HUES48 (cell line): ENCODE measurements around the gene PCDHB5.
"Not testable (repeated sequence)": the region's sequence is repeated elsewhere in the genome, so short reads cannot be mapped to it uniquely, and the experiment has no call there.

Experiments
- H3K27ac ChIP-seq: one replicate; pipeline ENCODE4 v1.7.0; 2013; ENCODE audit warnings: low read depth, low read length, inconsistent platforms
- H3K27me3 ChIP-seq: 2 replicates; pipeline ENCODE4 v1.6.1; 2013; ENCODE audit warnings: mild to moderate bottlenecking, low read length; ENCODE audit not compliant: control insufficient read depth, insufficient read depth
- H3K36me3 ChIP-seq: 2 replicates; pipeline ENCODE4 v1.6.1; 2013; ENCODE audit warnings: low read length; ENCODE audit not compliant: control insufficient read depth, insufficient read depth
- H3K4me1 ChIP-seq: 2 replicates; pipeline ENCODE4 v1.6.1; 2013; ENCODE audit warnings: mild to moderate bottlenecking, low read length; ENCODE audit not compliant: control insufficient read depth, insufficient read depth
- H3K4me3 ChIP-seq: 2 replicates; pipeline ENCODE4 v1.5.1; 2013; ENCODE audit warnings: mild to moderate bottlenecking, low read depth, low read length
- H3K9ac ChIP-seq: 2 replicates; pipeline ENCODE4 v1.6.1; 2013; ENCODE audit warnings: mild to moderate bottlenecking, low read depth, low read length, moderate library complexity
- H3K9me3 ChIP-seq: 2 replicates; pipeline ENCODE4 v1.6.1; 2013; ENCODE audit warnings: low read length; ENCODE audit not compliant: control insufficient read depth, insufficient read depth

The PCDHB5 gene

DNA sequence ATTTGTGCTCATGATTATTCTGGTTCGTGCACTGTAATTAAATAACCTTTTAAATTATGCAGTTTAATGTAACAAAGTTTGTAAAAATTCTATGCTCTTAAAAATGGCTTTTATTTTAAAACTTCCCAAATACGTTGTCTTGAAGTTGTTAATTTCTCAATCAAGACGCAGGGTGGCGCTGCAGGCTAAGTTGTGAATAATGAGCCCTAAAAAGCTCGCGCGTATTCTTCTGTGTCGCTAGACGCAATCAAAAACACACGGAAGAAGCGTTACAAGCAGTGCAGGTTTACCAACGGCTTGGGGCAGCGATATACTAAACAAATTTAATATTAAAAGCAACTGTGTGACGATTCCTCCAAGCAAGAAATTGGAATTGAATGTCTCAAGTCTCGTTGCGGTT, 13.4 kb upstream of the PCDHB5 start, which contains the start of gene PCDHB4:
Gene PCDHB4, plus strand, starts transcription at position 256 of the 400 bp plus-strand sequence. CDS start 181 bp downstream, outside the sequence.
- no peaks in the 10 kb centered on the region for H3K27me3 ChIP-seq
- H3K4me3 ChIP-seq, result 0 out of 2 replicates have a peak within 1 kb of the TSS, but pooled peaks have one; percentile 30
- peaks cover 4% of the 10 kb centered on the region for H3K9me3 ChIP-seq
- H3K4me1 ChIP-seq, result no peaks in the 10 kb centered on the region
- H3K27ac ChIP-seq, result no peak within 1 kb of the TSS
- H3K9ac ChIP-seq, result no peak within 1 kb of the TSS
- H3K36me3 ChIP-seq, result no peaks in the 10 kb centered on the region

DNA sequence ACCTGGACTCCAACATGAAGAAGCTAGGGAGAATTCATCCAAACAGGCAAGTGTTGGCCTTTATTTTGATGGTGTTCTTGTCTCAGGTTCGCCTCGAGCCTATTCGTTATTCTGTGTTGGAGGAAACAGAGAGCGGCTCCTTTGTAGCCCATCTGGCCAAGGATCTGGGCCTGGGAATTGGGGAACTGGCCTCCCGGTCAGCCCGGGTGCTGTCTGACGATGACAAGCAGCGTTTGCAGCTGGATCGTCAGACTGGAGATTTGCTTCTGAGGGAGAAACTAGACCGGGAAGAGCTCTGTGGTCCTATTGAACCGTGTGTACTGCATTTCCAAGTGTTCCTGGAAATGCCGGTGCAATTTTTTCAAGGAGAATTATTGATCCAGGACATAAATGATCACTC, 13.0 kb upstream of the PCDHB5 start:
- H3K9me3 ChIP-seq, result no peaks in the 10 kb centered on the region
- no peak overlapping the region for H3K27ac ChIP-seq
- no peaks in the 10 kb centered on the region for H3K36me3 ChIP-seq
- H3K4me3 ChIP-seq, result 0 out of 2 replicates have a peak overlapping the region, but pooled peaks have one; percentile 30
- H3K27me3 ChIP-seq, result no peaks in the 10 kb centered on the region
- no peaks in the 10 kb centered on the region for H3K4me1 ChIP-seq
- H3K9ac ChIP-seq, result no peak overlapping the region

GRCh38 chr5:141123396-141124135, 11.4 kb upstream of the PCDHB5 start:
- not testable (repeated sequence) for H3K27ac ChIP-seq, H3K36me3 ChIP-seq, H3K9me3 ChIP-seq, H3K4me1 ChIP-seq, H3K27me3 ChIP-seq, H3K4me3 ChIP-seq, H3K9ac ChIP-seq

DNA sequence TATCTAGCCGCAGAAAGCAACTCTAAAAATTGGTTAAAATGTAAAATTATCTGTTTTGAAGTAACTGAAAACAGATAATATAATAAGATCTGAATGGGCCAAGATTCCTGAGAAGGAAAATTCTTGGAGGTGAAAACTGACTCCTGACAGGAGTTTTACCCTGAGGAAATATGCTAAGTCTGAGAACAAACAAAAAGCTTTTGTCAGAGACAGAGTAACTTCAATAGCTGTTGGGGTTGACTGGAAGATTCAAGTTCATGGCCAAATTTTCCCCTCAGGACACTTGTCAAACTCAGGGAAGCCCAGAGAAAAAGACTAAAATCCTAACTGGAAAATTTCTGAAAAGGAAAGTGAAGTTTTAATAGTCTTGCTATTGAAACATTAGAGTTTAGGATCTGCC, 7.7 kb upstream of the PCDHB5 start:
- Histone ChIP-seq H3K9ac (no peak overlapping the region), H3K27ac (no peak overlapping the region), H3K4me1 (peaks cover 7% of the 10 kb centered on the region; the same call in 1 of the 2 replicates), H3K27me3 (no peaks in the 10 kb centered on the region), H3K36me3 (no peaks in the 10 kb centered on the region), H3K4me3 (no peak overlapping the region), H3K9me3 (no peaks in the 10 kb centered on the region; the same call in 1 of the 2 replicates)

GRCh38 chr5:141135718-141136266, 786 bp downstream of the PCDHB5 start:
- Histone ChIP-seq H3K27me3 (no peaks in the 10 kb centered on the region), H3K4me1 (no peaks in the 10 kb centered on the region), H3K9me3 (peaks cover 20% of the 10 kb centered on the region), H3K27ac (no peak overlapping the region), H3K36me3 (no peaks in the 10 kb centered on the region), H3K4me3 (peak overlapping the region; percentile 65), H3K9ac (peak overlapping the region; percentile 80; the same call in 1 of the 2 replicates)

DNA sequence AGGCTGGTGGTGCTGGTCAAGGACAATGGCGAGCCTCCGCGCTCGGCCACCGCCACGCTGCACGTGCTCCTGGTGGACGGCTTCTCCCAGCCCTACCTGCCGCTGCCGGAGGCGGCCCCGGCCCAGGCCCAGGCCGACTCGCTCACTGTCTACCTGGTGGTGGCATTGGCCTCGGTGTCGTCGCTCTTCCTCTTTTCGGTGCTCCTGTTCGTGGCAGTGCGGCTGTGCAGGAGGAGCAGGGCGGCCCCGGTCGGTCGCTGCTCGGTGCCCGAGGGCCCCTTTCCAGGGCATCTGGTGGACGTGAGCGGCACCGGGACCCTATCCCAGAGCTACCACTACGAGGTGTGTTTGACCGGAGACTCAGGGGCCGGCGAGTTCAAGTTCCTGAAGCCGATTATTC, 2.3 kb downstream of the PCDHB5 start:
- not testable (repeated sequence) for H3K27ac ChIP-seq, H3K4me1 ChIP-seq, H3K36me3 ChIP-seq, H3K9ac ChIP-seq, H3K4me3 ChIP-seq, H3K27me3 ChIP-seq
- peaks cover 20% of the 10 kb centered on the region for H3K9me3 ChIP-seq

DNA sequence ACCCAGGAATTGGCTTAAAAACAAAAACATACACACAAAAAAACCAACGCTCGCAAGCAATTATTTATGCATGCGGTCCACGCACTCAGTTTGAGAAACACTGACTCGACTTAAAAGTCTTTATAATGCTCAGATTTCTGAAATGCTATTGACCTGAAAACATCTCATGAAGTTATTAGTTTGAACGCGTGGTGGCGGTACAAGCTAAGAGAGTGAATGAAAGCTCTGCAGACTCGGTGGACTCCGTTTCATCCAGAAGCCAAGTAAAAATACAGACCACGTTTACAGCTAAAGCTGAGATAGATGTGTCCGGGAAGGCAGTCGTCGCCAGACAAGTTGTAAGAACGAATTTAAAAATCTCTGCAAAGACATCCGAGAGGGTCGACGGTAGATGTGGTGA, 14.8 kb downstream of the PCDHB5 start, which contains the start of gene PCDHB6:
Gene PCDHB6, plus strand, starts transcription at position 246 of the 400 bp plus-strand sequence. CDS start 201 bp downstream, outside the sequence.
- Histone ChIP-seq H3K27ac (no peak within 1 kb of the TSS), H3K9me3 (peaks cover 9% of the 10 kb centered on the region; the same call in 1 of the 2 replicates), H3K4me3 (no peak within 1 kb of the TSS), H3K36me3 (no peaks in the 10 kb centered on the region), H3K4me1 (no peaks in the 10 kb centered on the region), H3K9ac (no peak within 1 kb of the TSS), H3K27me3 (no peaks in the 10 kb centered on the region)

DNA sequence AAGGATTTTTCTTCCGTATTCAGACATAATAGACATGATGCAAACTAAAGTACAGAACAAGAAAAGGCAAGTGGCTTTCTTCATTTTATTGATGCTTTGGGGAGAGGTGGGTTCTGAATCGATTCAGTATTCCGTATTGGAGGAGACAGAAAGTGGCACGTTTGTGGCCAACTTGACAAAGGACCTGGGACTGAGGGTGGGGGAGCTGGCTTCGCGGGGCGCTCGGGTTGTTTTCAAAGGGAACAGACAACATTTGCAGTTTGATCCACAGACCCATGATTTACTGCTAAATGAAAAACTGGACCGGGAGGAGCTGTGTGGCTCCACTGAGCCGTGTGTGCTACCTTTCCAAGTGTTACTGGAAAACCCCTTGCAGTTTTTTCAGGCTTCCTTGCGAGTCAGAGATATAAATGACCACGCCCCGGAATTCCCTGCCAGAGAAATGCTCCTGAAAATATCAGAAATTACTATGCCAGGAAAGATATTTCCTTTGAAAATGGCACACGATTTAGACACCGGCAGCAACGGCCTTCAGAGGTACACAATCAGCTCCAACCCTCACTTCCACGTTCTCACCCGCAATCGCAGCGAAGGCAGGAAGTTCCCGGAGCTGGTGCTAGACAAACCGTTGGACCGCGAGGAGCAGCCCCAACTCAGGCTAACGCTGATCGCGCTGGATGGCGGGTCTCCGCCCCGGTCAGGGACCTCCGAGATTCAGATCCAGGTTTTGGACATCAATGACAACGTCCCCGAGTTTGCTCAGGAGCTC, 15.4 kb downstream of the PCDHB5 start:
- Histone ChIP-seq H3K27me3 (no peaks in the 10 kb centered on the region), H3K4me1 (no peaks in the 10 kb centered on the region), H3K9me3 (peaks cover 9% of the 10 kb centered on the region; the same call in 1 of the 2 replicates), H3K9ac (no peak overlapping the region), H3K4me3 (no peak overlapping the region), H3K36me3 (no peaks in the 10 kb centered on the region), H3K27ac (no peak overlapping the region)

DNA sequence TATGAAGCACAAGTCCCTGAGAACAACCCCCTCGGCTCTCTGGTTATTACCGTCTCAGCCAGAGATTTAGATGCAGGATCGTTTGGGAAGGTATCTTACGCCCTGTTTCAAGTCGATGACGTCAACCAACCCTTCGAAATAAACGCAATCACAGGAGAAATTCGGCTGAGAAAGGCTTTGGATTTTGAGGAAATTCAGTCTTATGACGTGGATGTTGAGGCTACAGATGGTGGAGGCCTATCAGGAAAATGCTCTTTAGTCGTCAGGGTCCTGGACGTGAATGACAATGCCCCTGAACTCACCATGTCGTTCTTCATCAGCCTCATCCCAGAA, 16.0 kb downstream of the PCDHB5 start:
- no peaks in the 10 kb centered on the region for H3K36me3 ChIP-seq
- no peaks in the 10 kb centered on the region for H3K4me1 ChIP-seq
- H3K9ac ChIP-seq, result no peak overlapping the region
- no peaks in the 10 kb centered on the region for H3K27me3 ChIP-seq
- H3K9me3 ChIP-seq, result peaks cover 9% of the 10 kb centered on the region; the same call in 1 of the 2 replicates
- H3K4me3 ChIP-seq, result no peak overlapping the region
- H3K27ac ChIP-seq, result no peak overlapping the region

DNA sequence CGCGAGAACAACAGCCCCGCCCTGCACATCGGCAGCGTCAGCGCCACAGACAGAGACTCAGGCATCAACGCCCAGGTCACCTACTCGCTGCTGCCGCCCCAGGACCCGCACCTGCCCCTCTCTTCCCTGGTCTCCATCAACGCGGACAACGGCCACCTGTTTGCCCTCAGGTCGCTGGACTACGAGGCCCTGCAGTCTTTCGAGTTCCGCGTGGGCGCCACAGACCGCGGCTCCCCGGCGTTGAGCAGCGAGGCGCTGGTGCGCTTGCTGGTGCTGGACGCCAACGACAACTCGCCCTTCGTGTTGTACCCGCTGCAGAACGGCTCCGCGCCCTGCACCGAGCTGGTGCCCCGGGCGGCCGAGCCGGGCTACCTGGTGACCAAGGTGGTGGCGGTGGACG, 16.6 kb downstream of the PCDHB5 start:
- not testable (repeated sequence) for H3K9me3 ChIP-seq, H3K4me3 ChIP-seq, H3K27ac ChIP-seq, H3K27me3 ChIP-seq, H3K4me1 ChIP-seq, H3K36me3 ChIP-seq, H3K9ac ChIP-seq

GRCh38 chr5:141152096-141152495, 17.1 kb downstream of the PCDHB5 start:
- H3K36me3 ChIP-seq, H3K27me3 ChIP-seq, H3K27ac ChIP-seq, H3K4me3 ChIP-seq, H3K9ac ChIP-seq, H3K9me3 ChIP-seq, H3K4me1 ChIP-seq: not testable (repeated sequence)
